ENCODE data around the gene LRRC46. TPM values are rescaled to one million over a fixed set of nuclear protein-coding genes. Genes with fewer than 3 reads are reported as not detected.

LRRC46 gene
- total and polyA plus RNA-seq, 9 of the 15 experiments (the other 6 are each of a cell fraction or from before 2014, with no cell fraction given) = 0.39 to 1.4 (median 0.53) TPM; not detected in 1

- TF ChIP-seq ZFP36 (IDR thresholded peaks at IDR 0.05; ENCODE audit: low read depth, low read length, partially characterized antibody) (peak; percentile 27), RFX7 (CRISPR knock-in tag; IDR thresholded peaks at IDR 0.05) (no peak), SMARCC2 (IDR thresholded peaks at IDR 0.05; ENCODE audit: low read depth) (peak; percentile 98), ZNF318 (IDR thresholded peaks at IDR 0.05; ENCODE audit: borderline replicate concordance in 1 of 2, low read depth in 1 of 2) (peak in 1 of 2 experiments; percentile 78; a peak in 2 of 4 replicates), MLLT1 (IDR thresholded peaks at IDR 0.05) (peak in 1 of 2 experiments; percentile 46; a peak in 2 of 4 replicates), NFXL1 (CRISPR knock-in tag; IDR thresholded peaks at IDR 0.05) (no peak), ZNF609 (CRISPR knock-in tag; IDR thresholded peaks at IDR 0.05; ENCODE audit: borderline replicate concordance) (no peak), ZNF324 (CRISPR knock-in tag; IDR thresholded peaks at IDR 0.05) (no peak), FOXA1 (IDR thresholded peaks at IDR 0.05; ENCODE audit: borderline replicate concordance) (no peak), ZNF277 (CRISPR knock-in tag; IDR thresholded peaks at IDR 0.05; ENCODE audit: borderline replicate concordance) (no peak), ILK (tag; IDR thresholded peaks at IDR 0.05; ENCODE audit: borderline replicate concordance, low read depth) (no peak), EP400 (IDR thresholded peaks at IDR 0.05) (peak; percentile 83)
These were observed 35.5 kb downstream of the LRRC46 start (continued) for GRCh38 chr17:47866941-47867340.
